ENCODE measurements around the gene UNC13D.
"Not testable (repeated sequence)": the region's sequence is repeated elsewhere in the genome, so short reads cannot be mapped to it uniquely, and the experiment has no call there.

Gene UNC13D

DNA sequence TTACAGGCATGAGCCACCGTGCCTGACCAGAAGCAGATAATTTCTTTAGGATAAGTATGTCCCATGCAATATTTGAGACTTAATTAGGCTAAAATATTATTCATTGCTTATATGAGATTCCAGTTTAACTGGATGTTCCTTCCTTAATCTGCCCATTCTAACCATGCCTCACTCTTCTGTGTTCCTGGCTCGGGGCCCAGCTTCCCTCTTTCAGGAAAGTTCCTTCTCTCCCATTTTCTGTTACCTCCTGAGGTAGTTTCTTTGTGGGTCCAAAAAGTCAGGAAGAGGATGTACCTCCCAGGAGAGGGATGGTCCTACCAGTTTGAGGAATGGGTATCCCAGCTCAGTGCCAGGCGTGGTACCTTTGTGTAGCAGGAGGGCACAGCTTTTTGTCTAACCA lies 36.3 kb downstream of the UNC13D start:
- no peak for DNase-seq

DNA sequence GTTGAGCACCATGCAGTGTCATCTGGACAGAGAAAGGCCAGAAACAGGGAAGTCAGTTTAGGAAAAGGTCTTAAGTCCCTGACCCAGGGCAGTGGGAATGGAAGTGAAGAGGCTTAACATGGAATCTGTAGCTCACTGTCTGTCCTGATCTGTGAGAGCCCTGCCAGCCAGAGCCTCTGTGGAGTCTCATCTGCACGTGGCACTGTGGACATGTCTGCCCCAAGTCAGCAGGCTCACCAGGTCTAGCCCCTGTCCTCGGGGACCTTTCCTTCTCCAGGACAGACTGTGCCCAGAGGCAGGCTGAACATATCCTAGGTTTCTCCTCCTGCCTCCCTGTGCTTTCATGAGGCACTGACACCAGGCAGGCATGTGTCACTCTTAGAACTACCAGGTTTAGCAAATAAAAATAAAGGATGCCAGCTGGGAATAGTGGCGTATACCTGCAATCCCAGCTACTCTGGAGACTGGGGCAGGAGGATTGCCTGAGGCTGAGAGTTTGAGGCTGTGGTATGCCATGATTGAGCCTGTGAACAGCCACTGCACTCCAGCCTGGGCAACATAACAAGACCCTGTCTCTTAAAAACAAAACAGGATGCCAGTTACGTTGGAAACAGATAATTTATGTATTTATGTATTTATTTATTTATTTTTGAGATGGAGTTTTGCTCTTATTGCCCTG lies 37.2 kb downstream of the UNC13D start:
- no peak for DNase-seq

DNA sequence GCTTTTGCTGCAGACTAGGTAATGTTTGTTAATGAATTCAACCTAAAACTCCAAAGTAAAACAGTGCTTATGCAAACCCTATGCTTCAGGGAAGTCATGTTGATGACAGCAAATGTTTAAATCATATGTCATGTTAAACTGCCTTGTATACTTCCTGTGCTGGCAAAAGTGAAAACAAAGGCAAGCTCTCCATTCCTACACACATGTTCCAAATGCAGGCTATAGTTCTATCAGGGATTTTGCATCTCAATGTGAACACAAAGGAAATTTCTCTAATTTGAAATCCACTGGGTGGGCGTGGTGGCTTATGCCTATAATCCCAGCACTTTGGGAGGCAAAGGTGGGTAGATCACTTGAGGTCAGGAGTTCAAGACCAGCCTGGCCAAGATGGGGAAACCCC lies 40.3 kb downstream of the UNC13D start:
- no peak for DNase-seq

DNA sequence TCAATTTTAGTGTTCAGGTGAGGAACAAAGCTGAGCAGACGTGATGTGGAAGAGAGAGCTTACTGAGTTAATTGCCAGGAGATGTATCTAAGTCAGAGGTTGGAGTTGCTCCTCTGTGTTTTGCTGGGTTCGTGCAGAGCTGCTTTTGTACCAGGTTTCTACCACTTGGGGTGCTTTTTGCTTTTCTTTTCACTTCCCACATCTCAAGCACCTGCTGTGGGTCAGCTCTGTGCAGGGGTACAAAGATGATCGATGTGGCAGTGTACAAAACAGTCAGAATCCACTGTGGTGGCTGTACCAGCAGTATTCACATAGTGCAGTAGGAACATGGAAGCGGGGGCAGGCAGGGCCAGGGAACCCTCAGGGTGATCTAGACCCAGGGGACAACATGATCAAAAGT lies 44.8 kb downstream of the UNC13D start:
- no peak for DNase-seq

DNA sequence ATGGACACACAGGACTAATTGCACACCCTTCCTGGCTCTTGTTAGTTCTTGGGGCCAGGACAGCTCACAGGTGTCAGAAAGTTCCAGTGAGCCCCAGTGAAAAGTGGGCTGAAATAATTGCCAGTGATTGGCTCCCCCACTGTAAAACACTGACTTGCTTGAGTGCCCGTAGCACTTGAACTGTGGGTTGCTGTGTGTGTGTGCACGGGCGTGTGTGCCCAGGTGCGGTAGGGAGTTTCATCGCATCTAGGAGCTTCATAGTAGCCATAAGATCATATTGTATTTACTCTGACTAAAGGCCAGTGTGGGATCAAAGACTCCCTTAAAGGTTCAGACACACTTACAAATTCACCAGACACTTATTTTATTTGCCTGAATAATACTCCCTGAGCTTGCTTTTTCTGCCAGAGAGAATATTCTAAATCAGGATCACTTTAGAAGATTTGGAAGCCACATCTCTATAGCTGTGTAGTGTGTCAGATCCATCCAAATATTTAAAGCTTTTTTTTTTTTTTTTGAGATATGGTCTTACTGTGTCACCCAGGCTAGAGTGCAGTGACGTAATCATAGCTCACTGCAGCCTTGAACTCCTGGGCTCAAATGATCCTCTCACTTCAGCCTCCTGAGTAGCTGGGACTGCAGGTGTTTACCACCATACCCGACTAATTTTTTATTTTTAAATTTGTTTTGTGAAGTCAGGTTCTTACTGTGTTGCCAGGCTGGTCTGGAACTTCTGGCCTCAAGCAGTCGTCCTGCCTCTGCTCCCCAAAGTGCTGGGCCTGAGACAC lies 48.2 kb downstream of the UNC13D start:
- no peak for DNase-seq

DNA sequence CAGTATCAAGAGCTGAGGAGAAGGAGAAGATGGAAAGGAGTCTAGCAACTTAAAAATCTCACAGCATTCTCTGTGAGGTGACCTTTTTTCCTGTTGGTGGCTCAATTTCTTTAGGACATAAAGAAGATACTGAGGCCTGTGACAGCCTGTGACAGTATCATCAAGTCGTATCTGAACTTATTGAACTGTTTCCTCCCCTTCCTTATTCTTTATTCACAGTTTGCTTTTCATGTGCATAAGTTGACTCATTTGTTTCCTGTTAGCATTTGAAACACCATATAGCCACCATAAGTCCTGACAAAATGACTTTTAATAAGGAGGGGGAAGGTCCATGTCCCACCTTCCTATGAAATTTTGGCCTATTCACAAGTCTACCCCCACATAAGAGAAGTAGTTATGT lies 50.7 kb downstream of the UNC13D start:
- DNase-seq = no peak

DNA sequence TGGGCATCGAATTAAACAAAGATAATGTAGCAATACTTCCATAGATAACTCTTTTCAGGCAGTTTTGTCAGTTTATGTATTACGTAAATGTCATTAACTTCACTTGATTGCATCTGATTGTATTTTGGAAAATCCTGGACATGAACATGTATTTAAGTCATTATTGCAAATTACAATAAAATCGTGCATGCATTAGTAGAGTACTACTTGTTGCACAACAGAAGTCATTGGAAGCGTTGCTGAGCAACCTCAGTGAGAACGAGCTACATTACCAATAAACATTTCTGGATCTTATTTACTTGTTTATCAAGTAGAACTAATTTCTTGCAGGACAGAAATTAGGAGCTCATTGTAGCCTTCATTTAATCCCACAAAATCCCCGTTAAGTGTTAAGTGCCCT lies 53.0 kb downstream of the UNC13D start:
- no peak for DNase-seq

DNA sequence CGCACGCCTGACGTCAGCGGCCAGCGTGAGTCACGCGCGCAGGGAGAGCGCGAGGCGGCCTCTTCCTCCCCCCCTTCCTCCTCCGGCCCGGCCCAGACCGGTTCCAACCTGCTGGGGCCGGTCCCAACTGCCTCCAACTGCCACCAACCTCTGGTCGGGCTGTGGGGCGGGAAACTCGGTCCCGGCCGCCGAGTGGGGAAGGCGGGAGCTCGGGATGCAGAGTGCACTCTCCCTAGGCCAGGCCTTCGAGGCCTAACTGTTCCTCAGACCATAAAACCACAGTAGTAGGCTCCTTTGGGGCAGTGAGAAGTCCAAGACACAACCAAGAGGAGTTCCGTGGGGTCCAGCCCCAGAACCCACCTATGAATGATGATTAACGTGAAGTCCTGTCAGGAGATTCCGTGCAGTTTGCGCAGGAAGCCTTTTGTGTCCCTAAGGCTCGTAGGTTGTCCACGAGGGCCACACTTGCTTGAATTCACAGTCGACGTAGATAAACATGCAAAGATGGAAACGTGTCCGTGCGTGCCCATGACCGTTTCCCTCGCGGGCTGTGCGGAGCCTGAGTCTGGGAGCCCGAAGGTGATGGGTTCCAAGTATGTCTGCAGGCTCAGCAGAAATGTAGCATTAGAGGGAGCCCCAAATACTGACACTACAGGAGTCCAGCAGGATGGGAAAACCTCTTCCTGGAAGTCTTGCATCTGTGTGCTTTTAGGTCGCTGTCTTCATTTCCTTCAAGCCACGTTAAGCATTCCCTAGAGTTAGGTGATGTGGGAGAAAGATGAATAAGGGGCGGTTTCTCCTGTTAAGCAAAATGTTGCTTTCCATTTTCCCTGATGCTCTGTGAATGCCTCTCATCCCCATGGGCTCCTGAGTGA lies 59.0 kb downstream of the UNC13D start:
- peak in 52 of 56 donors; percentile 64 to 99 (median 91) for DNase-seq

DNA sequence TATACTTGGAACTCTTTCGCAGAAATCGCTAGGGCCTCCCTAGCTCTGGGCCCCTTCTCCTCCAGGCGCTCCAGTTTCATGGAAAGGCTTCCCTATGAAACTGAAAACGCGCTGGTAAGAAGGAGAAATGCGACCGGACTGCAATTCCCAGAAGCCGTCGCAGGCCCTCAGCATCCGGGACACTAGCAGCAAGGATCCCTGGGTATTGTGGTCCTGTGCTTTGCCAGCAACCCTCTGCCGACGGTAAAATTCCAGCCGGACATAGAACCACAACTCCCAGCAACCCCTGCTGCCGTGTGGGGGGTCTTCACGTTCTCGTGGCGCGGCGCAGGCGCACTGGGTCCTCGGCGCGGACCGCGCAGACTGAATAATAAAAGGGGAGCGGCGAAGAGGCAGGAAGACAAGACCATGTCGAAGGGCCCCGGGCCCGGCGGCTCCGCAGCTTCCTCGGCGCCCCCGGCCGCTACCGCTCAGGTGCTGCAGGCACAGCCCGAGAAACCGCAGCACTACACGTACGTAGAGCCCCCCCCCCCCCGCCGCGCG lies 59.7 kb downstream of the UNC13D start, which contains the start of gene UNK:
TSS of gene UNK (plus strand) at position 334 of the 543 bp plus-strand sequence. CDS start at position 409, 75 bp downstream.
- peak; percentile 78 to 99 (median 97) for DNase-seq

DNA sequence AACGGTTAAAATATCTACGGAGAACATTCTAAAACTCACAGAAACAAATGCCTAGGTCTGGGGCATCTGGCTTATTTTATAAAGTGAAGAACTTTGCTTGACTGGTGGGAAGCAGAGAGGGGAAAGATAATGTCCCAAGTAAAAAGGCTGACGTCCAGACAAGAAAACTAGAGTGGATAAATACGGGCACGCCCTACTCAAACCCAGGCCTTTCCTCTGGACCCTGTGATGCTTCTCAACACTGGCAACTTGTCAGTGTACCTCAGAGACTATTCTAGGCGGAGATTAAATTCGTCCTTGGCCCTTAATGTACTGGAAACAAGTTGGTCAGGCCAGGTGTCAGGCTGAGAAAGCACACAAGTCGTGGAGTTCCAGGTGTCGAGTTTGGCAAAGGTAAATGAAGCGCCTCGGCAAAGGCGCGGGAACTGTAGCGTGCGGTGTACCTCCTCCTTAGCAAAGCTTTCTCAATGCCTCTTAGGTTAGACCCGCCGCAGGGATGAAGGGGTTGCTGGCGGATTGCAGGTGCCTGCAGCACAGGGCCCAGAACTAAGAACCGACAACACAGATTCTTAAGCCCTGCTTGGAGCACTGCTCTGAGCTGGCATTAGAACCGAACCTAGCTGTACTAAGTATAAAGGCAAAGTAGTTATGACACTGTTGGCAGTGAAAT lies 60.3 kb downstream of the UNC13D start:
- DNase-seq = peak in 10 of 56 donors; percentile 29 to 73 (median 58)

DNA sequence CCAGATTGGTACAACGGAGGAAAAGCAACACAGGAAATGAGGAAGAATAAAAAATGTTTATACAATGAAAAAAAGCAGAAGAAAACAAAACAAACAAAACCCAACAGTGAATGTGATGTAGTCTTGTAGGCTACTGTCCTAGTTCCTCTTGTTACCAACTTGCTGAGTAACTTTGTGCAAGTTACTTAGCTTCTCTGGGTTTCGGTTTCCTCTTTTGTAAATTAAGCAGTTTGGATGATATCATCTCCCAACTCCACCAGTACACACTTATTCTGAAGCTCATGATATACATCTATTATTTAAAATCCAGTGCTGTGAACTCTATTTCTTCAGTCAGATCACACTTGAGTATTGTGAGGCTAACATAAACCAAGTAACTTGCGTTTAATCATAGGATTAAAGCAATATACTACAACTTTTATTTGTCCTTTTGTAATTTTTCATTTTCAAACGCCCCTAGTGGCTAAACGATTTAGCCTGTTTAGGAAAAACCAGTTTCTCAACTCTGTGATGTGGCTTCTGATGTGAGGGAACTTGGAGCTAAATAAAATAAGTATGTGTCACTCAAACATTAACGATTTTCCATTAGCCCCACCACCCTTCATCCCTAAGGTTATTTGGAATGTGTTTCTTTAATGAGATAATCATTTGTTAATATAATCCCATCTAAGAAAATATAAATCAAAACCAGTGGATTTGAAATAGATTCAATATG lies 61.0 kb downstream of the UNC13D start:
- no peak for DNase-seq

DNA sequence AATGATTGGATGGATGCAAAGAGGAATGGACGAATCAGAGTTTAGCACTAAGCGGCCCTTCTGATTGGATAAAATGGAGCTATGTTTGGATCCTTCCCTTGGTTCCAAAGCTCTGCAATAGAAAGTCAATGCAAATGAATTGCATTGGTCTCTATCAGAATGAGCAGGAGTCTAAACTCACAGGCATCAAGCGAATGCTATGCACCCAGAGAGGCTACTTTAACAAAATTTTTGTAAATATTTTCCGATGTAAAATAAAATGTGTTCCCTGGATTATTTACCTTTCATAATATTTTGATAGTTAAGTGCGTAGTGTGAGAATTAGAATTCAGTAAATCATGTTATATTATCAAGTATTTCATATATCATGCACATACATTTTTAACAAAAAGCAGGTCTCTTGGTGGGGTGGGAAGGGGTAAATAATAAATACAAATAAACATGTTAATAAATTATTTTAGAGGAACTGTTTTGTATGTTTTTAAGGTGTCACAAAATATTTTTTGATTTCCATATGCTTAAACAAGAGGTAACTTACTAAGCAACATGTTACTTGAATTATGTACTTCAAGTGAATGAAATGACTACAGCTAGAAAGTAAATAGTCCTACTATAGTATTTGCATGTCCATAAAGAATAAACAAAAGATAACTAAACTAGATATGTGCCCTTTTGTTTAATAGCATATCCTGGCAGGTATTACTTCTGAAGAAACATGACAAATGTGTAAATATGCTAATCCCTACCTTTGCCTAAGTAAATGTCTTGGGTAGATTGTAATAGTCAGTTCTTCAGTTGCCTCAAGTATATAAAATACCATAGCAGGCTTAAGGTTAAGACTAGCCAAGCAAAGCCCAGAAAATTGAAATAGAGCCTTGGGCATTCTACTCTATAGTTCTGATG lies 64.0 kb downstream of the UNC13D start:
- no peak for DNase-seq

DNA sequence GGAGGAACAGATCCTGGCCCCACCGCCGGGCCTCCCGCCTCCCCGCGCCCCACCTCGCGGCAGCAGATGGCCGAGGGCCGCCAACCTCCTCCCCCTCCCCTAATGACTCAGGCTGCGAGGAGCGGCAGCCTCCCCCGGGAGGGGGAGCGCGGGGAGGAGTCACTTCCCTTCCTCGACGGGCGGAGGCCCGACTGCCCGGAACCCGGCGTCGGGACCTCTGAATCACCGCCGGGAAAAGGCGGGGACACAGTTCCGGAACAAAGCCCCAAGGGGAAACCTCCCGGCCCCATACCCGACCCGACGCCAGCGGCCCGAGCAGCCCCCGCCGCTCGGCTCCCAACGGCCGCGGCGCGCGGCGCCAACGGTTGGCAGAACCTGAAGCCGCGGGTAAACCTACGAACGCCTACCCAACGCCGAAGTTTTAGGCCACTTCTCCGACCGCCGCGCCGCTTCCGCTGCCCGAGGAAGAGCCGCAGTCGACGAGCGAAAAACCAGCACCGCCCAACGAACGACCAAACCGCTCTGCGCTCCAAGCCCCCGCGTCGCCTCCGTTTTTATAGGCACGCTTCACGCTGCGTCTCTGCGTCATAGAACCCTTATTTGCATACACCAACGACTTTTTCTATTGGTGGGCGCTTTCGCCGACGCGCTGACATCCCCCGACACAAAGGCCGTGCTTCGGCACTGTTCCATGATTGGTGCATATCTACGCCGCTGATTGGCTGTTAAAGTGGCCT lies 64.8 kb downstream of the UNC13D start:
- peak; percentile 49 to 99 (median 96) for DNase-seq

DNA sequence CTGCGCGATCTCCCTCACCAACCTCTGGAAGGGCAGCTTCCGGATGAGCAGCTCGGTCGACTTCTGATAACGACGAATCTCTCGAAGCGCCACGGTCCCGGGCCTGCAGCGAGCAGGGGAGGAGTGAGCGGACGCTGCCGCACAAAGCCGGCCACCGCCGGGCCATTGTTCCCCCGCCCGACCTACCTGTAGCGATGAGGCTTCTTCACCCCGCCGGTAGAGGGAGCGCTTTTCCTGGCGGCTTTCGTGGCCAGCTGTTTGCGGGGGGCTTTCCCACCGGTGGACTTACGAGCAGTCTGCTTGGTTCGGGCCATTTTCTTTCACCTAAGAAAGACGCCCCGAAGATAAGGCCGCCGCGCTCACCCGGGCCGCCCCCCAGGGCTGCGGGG lies 65.3 kb downstream of the UNC13D start:
- peak in 1 of 56 donors; percentile 56 for DNase-seq

DNA sequence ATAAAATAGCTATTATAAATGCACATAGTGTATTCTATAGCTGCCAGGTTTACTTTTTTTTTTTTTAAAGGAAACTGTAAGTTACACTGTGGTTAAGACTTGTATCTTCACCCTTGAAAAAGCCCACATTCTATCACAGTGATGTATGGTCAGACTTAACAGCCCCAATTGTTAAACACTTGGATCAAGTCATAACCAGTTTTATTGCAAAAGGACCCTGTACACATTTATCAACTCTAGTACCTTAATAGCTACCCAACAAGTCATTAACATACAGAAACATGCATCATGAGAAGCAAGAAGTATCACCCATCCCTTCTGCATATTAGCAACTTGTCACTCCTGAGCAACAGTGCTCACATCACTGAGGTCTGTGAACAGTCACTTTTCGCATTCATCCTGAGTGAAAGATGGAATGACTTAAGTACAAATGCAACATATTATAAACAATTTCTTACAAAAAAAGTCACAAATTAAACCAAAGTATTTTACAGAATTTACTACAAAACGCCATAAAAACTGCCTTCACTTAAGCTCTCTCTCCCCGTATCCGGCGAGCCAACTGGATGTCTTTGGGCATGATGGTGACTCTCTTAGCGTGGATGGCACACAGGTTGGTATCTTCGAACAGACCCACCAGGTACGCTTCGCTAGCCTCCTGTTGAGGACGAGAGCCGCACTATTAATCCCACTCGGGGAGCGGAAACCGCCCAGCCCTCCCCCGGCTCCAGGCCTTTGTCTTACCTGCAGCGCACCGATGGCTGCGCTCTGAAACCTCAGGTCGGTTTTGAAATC lies 65.9 kb downstream of the UNC13D start:
- not testable (repeated sequence) for DNase-seq

DNA sequence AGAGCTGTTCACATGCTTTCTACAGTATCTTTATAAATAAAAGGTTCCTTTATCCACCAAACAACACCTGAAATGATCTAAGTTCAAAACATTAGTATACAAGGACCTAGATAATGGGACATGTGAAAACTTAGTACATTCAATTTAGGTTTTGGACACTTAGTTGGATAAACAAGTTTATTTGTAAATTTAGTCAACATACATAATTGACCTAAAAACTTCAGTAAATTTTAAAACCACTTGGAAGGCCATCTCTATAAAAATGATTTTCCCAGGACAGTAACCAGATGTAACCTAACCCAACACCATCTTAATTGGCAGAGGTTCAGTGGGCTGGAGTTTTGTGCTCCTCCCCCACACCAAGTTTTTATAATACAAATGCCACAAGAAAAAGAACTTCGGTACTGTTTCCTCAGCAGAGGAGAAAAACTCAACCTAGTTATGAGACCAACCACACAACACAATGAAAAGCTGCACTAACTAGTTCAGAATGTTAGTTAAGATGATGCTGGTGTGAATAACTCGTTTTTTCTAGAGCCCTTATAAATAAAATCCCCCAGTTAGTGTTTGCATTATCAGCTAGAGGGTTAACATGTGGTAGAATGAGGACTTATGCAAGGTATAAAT lies 66.8 kb downstream of the UNC13D start:
- no peak for DNase-seq
